ENCODE data around the gene ARHGAP11B.
"Not testable (repeated sequence)": the region's sequence is repeated elsewhere in the genome, so short reads cannot be mapped to it uniquely, and the experiment has no call there.

Gene ARHGAP11B
- long read RNA-seq, partial matches to known transcripts: 1 of 2 reads
- long read RNA-seq, other reads (novel, unspliced or antisense): 1 of 2 reads

GRCh38 chr15:30625436-30626193 lies at the start of gene ARHGAP11B:
Gene ARHGAP11B (plus strand): TSS chr15:30626128.
- CTCF ChIA-PET; BruUV-seq (replicated peaks); POLR2A ChIA-PET (ENCODE audit: unreplicated experiment); H3K9me1 ChIP-seq (ENCODE audit: insufficient read depth, low read length); H3K27me3 ChIP-seq (ENCODE audit: control insufficient read depth, insufficient read depth, low read length); H3K79me1 ChIP-seq (ENCODE audit: low read depth in 1 of 2, low read length in 2 of 2); in situ Hi-C loops (cut with MboI; ENCODE audit: low sequenced_read_pairs); intact Hi-C loops (cut with micrococcal nuclease); H3K36me3 ChIP-seq (ENCODE audit: control insufficient read depth, insufficient read depth, low read length); dilution Hi-C loops (cut with HindIII; ENCODE audit: low sequenced_read_pairs, unreplicated experiment); H3K4me1 ChIP-seq (ENCODE audit: control insufficient read depth, insufficient read depth, low read length); H3K9me3 ChIP-seq (ENCODE audit: control insufficient read depth, insufficient read depth, low read length); H4K20me1 ChIP-seq (ENCODE audit: insufficient read depth, low read length); H2AK9ac ChIP-seq (replicated peaks; ENCODE audit: low read depth, low read length, poor library complexity): not testable (repeated sequence)
- Histone ChIP-seq H4K91ac (ENCODE audit: insufficient read depth, low read depth, low read length) (peak within 1 kb of the TSS; percentile 87), H3K4me3 (ENCODE audit: insufficient read depth, low read depth, low read length) (peak within 1 kb of the TSS; percentile 51), H4K5ac (ENCODE audit: low read depth, low read length) (peak within 1 kb of the TSS; percentile 87), H3K4ac (ENCODE audit: low read depth, low read length) (peak within 1 kb of the TSS; percentile 94), H3K56ac (ENCODE audit: extremely low read depth, insufficient read depth, low read length) (peak within 1 kb of the TSS; percentile 99), H3K14ac (replicated peaks; ENCODE audit: low read depth, low read length) (peak within 1 kb of the TSS; percentile 99), H2BK120ac (ENCODE audit: low read depth, low read length) (peak within 1 kb of the TSS; percentile 83), H4K8ac (ENCODE audit: low read depth in 2 of 2, low read length in 2 of 2) (peak within 1 kb of the TSS; percentile 86 to 87), H3K9ac (ENCODE audit: low read depth, low read length) (peak within 1 kb of the TSS; percentile 94), H2BK15ac (ENCODE audit: low read depth, low read length) (peak within 1 kb of the TSS; percentile 96; the same call in 2 of the 3 replicates), H3K18ac (ENCODE audit: low read depth, low read length) (peak within 1 kb of the TSS; percentile 80), H2BK5ac (ENCODE audit: low read depth, low read length, poor library complexity, severe bottlenecking) (peak within 1 kb of the TSS; percentile 89), H3K4me2 (ENCODE audit: low read depth, low read length) (peak within 1 kb of the TSS; percentile 97), H2AFZ (replicated peaks; ENCODE audit: low read length, poor library complexity) (peak within 1 kb of the TSS; percentile 70), H3K23ac (ENCODE audit: low read depth, low read length) (peak within 1 kb of the TSS; percentile 97), H2BK20ac (ENCODE audit: low read depth, low read length) (0 out of 2 replicates have a peak within 1 kb of the TSS, but pooled peaks have one; percentile 35), H3K27ac (ENCODE audit: insufficient read depth, low read length) (peak within 1 kb of the TSS; percentile 86), H2AK5ac (ENCODE audit: low read depth, low read length) (peak within 1 kb of the TSS; percentile 78)
- ATAC-seq (ENCODE audit: low read depth): peak; percentile 97
- TF ChIP-seq MXI1 (IDR thresholded peaks at IDR 0.05; ENCODE audit: borderline replicate concordance, low read depth, low read length): peak; percentile 93
- WGBS, 2 experiments (ENCODE audit: extremely low coverage in 2 of 2, insufficient read length in 1 of 2): 0% methylated on average over 4 of the region's 35 CpGs; no CpG with 5 or more reads in 1 of the 2 experiments
- DNase-seq: peak; percentile 99

DNA sequence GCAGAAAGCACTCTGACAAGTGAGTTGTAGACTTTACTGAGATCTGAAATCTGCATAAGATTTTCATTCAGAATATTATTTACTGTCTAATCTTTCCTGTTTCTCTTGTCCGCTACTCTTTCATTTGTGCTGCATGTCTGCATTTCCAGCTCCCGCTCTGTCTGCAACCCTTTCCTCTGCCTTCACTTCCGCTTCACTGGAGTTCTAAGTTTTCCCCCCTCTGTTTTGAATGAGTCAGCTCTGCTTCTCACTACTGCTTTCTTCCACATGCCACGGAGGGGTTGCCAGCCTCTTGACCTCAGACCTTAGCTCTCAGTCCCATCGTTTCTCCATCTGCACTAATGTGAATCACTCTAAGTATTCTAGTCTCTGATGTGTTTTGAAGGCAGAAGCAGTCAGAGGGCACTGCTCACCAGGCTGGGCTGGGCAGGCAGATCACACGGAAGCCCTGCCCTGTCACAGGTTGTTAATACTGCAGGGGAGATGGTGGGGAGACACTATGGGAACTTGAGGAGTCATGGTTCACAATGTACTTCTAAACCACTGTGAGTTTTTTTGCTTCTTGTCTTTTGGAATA lies 46.4 kb upstream of the ARHGAP11B start:
- intact Hi-C loops (cut with micrococcal nuclease); H2AFZ ChIP-seq (replicated peaks; ENCODE audit: low read length, poor library complexity); H2AK9ac ChIP-seq (replicated peaks; ENCODE audit: low read depth, low read length, poor library complexity); H3K36me3 ChIP-seq (ENCODE audit: control insufficient read depth, insufficient read depth, low read length); in situ Hi-C loops (cut with MboI; ENCODE audit: low sequenced_read_pairs); H3K9ac ChIP-seq (ENCODE audit: low read depth, low read length); H4K5ac ChIP-seq (ENCODE audit: low read depth, low read length); H3K4ac ChIP-seq (ENCODE audit: low read depth, low read length); H4K91ac ChIP-seq (ENCODE audit: insufficient read depth, low read depth, low read length); BruUV-seq (replicated peaks); H3K4me1 ChIP-seq (ENCODE audit: control insufficient read depth, insufficient read depth, low read length); H2BK5ac ChIP-seq (ENCODE audit: low read depth, low read length, poor library complexity, severe bottlenecking); H3K18ac ChIP-seq (ENCODE audit: low read depth, low read length); H2AK5ac ChIP-seq (ENCODE audit: low read depth, low read length); DNase-seq; H3K14ac ChIP-seq (replicated peaks; ENCODE audit: low read depth, low read length); H3K23ac ChIP-seq (ENCODE audit: low read depth, low read length); H3K4me2 ChIP-seq (ENCODE audit: low read depth, low read length); H3K9me1 ChIP-seq (ENCODE audit: insufficient read depth, low read length); H3K79me1 ChIP-seq (ENCODE audit: low read depth in 1 of 2, low read length in 2 of 2); H4K8ac ChIP-seq (ENCODE audit: low read depth in 2 of 2, low read length in 2 of 2); H3K4me3 ChIP-seq (ENCODE audit: insufficient read depth, low read depth, low read length); H3K56ac ChIP-seq (ENCODE audit: extremely low read depth, insufficient read depth, low read length); H4K20me1 ChIP-seq (ENCODE audit: insufficient read depth, low read length); H2BK120ac ChIP-seq (ENCODE audit: low read depth, low read length); H3K9me3 ChIP-seq (ENCODE audit: control insufficient read depth, insufficient read depth, low read length); POLR2A ChIA-PET (ENCODE audit: unreplicated experiment); CTCF ChIA-PET; H3K27ac ChIP-seq (ENCODE audit: insufficient read depth, low read length); dilution Hi-C loops (cut with HindIII; ENCODE audit: low sequenced_read_pairs, unreplicated experiment); H2BK20ac ChIP-seq (ENCODE audit: low read depth, low read length); H2BK15ac ChIP-seq (ENCODE audit: low read depth, low read length); H3K27me3 ChIP-seq (ENCODE audit: control insufficient read depth, insufficient read depth, low read length): not testable (repeated sequence)
- no CpG with 5 or more reads among the region's 6 CpGs for WGBS, 2 experiments (ENCODE audit: extremely low coverage in 2 of 2, insufficient read length in 1 of 2)
- ATAC-seq (ENCODE audit: low read depth): peak; percentile 17; the same call in 1 of the 2 replicates
